GM18951 (cell line): ENCODE results near the gene ACER3.
"Not testable (repeated sequence)": the region's sequence is repeated elsewhere in the genome, so short reads cannot be mapped to it uniquely, and the experiment has no call there.

ENCODE experiments used
- POLR2A ChIP-seq: IDR thresholded peaks from 4 replicates; pipeline ENCODE4 v1.6.1; 2011; ENCODE audit warnings: mild to moderate bottlenecking; ENCODE audit not compliant: insufficient read length, insufficient read depth; ENCODE audit errors: extremely low read depth
- in situ Hi-C: fragments of 300-500 bp; cut with MboI; formaldehyde crosslinking; loops from one replicate; pipeline ENCODE4 v1.12.0; 2022; ENCODE audit warnings: low sequenced_read_pairs, mixed read lengths, inconsistent platforms; ENCODE audit not compliant: unreplicated experiment

ACER3 gene

GRCh38 chr11:77055101-77055561 is 194.4 kb downstream of the ACER3 start:
- in situ Hi-C loops, result no loop called here
- no peak for TF ChIP-seq POLR2A

DNA sequence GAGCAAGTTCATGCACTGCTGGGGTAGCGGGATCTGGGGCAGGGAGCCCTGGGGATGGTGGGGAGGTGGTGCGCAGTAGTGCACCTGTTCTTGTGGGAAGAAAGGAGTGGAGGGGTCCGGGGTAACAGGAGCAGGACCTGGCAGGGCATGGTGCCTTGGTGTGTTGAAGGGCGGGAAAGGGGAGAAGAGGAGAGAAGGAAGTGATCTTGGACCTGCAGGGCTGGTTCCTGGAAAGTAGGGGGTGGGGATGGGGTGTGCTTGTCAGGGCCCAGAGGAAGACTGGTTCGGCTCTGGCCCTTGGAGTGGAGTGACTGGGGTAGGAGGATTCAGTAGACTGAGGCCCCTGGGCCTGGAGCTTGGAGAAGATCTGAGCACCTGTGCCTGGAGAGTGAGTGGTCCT is 195.2 kb downstream of the ACER3 start:
- in situ Hi-C loops, result no loop called here
- no peak for TF ChIP-seq POLR2A

GRCh38 chr11:77056814-77057402 is 196.2 kb downstream of the ACER3 start:
- in situ Hi-C loops, result no loop called here
- no peak for TF ChIP-seq POLR2A

- no peak for TF ChIP-seq POLR2A
- in situ Hi-C loops, result no loop called here
These were observed 197.3 kb downstream of the ACER3 start for GRCh38 chr11:77057938-77058474.

DNA sequence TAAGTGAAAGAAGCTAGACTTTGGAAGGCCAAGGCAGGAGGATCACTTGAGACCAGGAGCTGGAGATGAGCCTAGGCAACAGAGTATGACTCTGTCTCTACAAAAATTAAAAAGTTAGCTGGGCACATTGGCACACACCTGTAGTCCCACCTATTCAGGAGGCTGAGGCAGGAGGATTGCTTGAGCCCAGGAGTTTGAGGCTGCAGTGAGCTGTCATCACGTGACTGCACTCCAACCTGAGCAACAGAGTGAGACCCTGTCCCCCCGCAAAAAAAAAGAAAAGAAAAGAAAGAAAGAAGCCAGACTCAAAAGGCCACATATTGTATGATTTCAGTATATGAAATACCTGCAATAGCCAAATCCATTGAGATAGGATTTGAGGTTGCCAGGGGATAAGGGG is 198.2 kb downstream of the ACER3 start:
- in situ Hi-C loops, result no loop called here
- no peak for TF ChIP-seq POLR2A

GRCh38 chr11:77059806-77060205 is 199.1 kb downstream of the ACER3 start:
- in situ Hi-C loops, result no loop called here
- TF ChIP-seq POLR2A, result no peak

GRCh38 chr11:77060234-77060633 is 199.5 kb downstream of the ACER3 start:
- TF ChIP-seq POLR2A, result no peak
- in situ Hi-C loops, result no loop called here

GRCh38 chr11:77061258-77061657 is 200.5 kb downstream of the ACER3 start:
- in situ Hi-C loops, result not testable (repeated sequence)

DNA sequence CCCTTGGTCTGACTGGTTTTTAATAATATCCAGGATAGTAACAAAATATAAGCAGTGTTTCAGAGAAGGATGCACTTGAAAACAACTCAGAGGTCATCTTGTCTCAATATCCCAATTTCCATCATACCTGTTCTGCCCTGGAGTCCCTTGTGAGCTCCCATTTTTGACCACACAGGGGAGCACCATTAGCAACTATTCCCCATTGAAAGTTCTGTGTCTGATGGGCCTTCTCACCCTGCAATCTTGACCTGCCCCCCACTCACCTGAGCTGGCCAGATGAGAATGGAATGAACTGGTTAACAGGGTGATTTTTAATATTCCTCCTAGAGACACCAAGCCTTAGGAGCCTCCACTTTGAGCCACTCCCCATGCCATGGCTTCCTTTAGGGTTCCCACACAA is 202.2 kb downstream of the ACER3 start:
- no peak for TF ChIP-seq POLR2A
- in situ Hi-C loops, result no loop called here

DNA sequence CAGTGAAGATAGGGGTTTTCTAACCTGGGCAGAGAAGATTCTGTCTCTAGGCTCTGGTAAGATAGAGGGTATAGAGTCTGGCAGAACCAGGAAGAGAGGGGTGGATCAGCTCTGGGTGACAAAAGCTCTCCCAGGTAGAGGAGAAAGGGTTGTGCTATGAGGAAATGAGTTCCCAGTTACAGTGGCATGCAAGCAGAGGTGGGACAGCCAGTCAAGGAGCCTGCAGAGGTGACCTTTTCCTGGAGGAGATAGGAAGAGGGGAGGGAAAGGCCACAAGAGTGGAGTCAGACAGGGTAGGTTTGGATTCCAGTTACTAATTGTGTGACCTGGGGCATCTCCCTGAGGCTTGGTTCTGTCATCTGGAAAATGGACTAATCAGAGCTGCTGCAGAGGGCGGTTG is 202.7 kb downstream of the ACER3 start:
- TF ChIP-seq POLR2A, result no peak
- in situ Hi-C loops, result no loop called here

DNA sequence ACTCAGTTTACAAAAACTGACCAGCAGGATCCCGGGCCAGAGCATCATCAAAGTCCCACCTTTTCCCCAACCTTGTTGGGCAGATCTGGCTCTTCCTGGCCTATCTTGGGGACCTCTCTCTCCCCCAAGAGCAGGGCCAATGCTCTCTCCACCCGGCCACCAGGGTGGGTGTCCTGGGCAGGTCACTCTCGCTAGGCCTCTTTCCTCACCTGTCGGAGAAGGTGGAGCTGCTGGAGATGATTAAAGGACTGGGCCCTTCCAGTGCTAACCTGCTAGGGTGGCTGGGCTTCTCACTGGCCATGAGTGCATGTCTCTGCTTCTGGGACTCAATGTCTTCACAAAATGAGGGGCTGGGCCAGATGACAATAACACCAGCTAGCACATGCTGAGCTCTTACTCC is 203.1 kb downstream of the ACER3 start:
- no peak for TF ChIP-seq POLR2A
- in situ Hi-C loops, result no loop called here

- in situ Hi-C loops, result no loop called here
- TF ChIP-seq POLR2A, result no peak
These were observed 204.0 kb downstream of the ACER3 start for GRCh38 chr11:77064648-77065217.

DNA sequence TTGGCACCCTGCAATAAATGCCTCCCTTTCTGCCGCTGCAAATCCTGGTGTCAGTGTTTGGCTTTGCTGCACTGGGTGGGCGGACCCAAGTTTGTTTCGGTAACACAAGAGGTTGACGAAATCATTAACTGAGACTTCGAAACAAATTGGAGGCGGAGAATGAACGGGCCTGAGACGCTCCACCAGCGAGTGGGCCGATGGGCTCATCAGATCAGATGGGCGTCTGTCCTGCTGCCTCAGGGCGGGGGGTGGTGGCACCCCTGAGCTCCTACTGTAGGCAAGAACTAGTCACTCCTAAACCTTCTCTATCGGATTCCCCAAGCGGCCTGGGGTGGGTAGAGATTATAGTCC is 205.1 kb downstream of the ACER3 start:
- no peak for TF ChIP-seq POLR2A
- in situ Hi-C loops, result no loop called here

DNA sequence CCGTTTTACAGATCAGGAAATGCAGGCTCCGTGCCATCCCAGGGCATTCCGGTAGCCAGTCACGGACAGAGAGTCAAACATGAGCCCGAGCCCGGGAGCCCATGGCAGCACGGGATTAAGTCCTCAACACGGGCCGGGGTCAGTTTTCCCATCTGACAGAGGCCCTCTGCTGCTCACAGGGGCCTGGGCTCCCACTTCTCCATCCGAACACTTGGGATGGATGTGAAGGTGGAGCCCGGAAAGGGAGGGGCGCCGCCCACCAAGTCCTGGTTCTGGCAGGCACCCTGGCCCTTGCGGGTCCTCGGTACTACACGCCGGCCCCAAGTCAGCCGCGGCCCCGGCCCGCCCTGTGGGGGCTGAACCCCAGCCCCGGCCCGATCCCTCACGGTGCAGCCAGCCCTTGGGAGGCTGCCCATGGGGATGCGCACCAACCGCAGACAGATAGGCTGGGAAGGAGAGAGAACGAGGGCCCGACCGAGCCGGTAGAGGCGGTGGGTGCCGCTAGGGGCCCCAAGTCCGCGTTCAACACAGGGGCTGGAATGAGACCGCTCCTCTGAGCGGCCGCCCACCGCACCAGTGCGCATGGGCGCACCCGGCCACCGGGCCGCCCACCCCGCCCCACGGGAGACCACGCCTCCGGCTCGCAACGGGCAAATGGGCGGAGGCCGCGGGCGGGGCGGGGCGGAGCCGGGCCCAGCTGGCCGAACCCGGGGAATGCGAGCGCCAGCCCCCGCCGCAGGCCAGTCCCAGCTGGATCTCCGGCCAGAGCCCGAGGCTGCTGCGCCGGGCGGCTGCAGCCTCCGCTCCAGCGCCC is 205.7 kb downstream of the ACER3 start, which contains the start of gene CAPN5:
Gene CAPN5, plus strand, starts transcription at position 743 of the 814 bp plus-strand sequence. CDS start 17,916 bp downstream, outside the sequence.
- in situ Hi-C loops, result no loop called here
- TF ChIP-seq POLR2A, result peak; percentile 49

GRCh38 chr11:77067861-77068443 is 207.2 kb downstream of the ACER3 start:
- in situ Hi-C loops, result no loop called here
- TF ChIP-seq POLR2A, result no peak
